COLO668 (cell line): ENCODE data around the gene FRRS1L.

Source experiments
- DNase-seq: peaks from one replicate; lab custom pipeline; 2025; ENCODE audit not compliant: unreplicated experiment; lab: John Stamatoyannopoulos, UW

FRRS1L gene

GRCh38 chr9:109109967-109110328 is 57.1 kb downstream of the FRRS1L start:
- DNase-seq: no peak

- DNase-seq: no peak
Measured at GRCh38 chr9:109108318-109108717, 58.7 kb downstream of the FRRS1L start.

- no peak for DNase-seq
Measured at GRCh38 chr9:109107402-109108240, 59.4 kb downstream of the FRRS1L start.

- DNase-seq: no peak
Measured at GRCh38 chr9:109101810-109102209, 65.2 kb downstream of the FRRS1L start.

GRCh38 chr9:109101202-109101595 is 65.8 kb downstream of the FRRS1L start:
- no peak for DNase-seq

GRCh38 chr9:109100543-109101201 is 66.4 kb downstream of the FRRS1L start:
- no peak for DNase-seq

- DNase-seq: no peak
Measured at GRCh38 chr9:109098960-109099308, 68.1 kb downstream of the FRRS1L start.

- peak; percentile 8 for DNase-seq
Measured at GRCh38 chr9:109098171-109098959, 68.7 kb downstream of the FRRS1L start.

- DNase-seq: no peak
Measured at GRCh38 chr9:109097146-109097545, 69.9 kb downstream of the FRRS1L start.

- no peak for DNase-seq
Measured at GRCh38 chr9:109095321-109095720, 71.7 kb downstream of the FRRS1L start.

- no peak for DNase-seq
Measured at GRCh38 chr9:109094268-109094667, 72.8 kb downstream of the FRRS1L start.

- DNase-seq: no peak
Measured at GRCh38 chr9:109092587-109092986, 74.5 kb downstream of the FRRS1L start.

- no peak for DNase-seq
Measured at GRCh38 chr9:109092051-109092580, 74.9 kb downstream of the FRRS1L start.

GRCh38 chr9:109088221-109088620 is 78.8 kb downstream of the FRRS1L start:
- no peak for DNase-seq

GRCh38 chr9:109087795-109088194 is 79.3 kb downstream of the FRRS1L start:
- no peak for DNase-seq

GRCh38 chr9:109086221-109086620 is 80.8 kb downstream of the FRRS1L start:
- no peak for DNase-seq

- no peak for DNase-seq
Measured at GRCh38 chr9:109085510-109085909, 81.5 kb downstream of the FRRS1L start.

GRCh38 chr9:109083813-109084405 is 83.1 kb downstream of the FRRS1L start:
- no peak for DNase-seq

GRCh38 chr9:109083141-109083540 is 83.9 kb downstream of the FRRS1L start:
- DNase-seq: no peak

- DNase-seq: no peak
Measured at GRCh38 chr9:109082091-109082620, 84.9 kb downstream of the FRRS1L start.
